ENCODE data around the gene ANK2.
A peak's percentile ranks its signal among the peaks of the same experiment; 100 is the strongest.

DNA sequence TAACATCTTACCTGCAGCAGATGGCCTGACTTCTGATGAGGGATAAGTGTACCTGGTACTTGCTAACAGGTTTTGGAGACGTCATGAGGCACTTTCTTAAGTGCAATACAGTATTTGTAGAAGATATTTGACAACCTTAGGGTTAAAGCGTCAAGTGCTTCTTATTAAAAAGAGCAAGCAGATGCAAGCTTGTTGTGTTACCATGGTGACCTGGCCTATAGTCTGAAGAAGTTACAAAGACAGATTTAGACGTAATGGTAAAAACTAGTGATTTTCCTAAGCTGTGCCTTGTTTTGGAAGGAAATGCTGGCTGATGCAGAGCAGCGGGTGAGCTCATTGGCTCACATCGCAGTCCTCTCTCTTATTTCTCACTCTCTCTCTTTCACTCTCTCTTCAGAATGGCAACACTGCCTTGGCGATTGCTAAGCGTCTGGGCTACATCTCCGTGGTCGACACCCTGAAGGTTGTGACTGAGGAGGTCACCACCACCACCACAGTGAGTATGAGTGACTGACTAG, 243.6 kb downstream of the ANK2 start:
- TF ChIP-seq POLR2A (IDR thresholded peaks at IDR 0.05) = peak in 1 of 3 donors; percentile 47
- TF ChIP-seq, protein P1, sequence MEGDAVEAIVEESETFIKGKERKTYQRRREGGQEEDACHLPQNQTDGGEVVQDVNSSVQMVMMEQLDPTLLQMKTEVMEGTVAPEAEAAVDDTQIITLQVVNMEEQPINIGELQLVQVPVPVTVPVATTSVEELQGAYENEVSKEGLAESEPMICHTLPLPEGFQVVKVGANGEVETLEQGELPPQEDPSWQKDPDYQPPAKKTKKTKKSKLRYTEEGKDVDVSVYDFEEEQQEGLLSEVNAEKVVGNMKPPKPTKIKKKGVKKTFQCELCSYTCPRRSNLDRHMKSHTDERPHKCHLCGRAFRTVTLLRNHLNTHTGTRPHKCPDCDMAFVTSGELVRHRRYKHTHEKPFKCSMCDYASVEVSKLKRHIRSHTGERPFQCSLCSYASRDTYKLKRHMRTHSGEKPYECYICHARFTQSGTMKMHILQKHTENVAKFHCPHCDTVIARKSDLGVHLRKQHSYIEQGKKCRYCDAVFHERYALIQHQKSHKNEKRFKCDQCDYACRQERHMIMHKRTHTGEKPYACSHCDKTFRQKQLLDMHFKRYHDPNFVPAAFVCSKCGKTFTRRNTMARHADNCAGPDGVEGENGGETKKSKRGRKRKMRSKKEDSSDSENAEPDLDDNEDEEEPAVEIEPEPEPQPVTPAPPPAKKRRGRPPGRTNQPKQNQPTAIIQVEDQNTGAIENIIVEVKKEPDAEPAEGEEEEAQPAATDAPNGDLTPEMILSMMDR (IDR thresholded peaks at IDR 0.05 in 8 of 11, conservative IDR thresholded peaks at IDR 0.05 in 3 of 11) = no peak
- peak in 2 of 3 donors; percentile 55 to 65 for TF ChIP-seq POLR2AphosphoS5 (IDR thresholded peaks at IDR 0.05)
